H9 (cell line): ENCODE measurements around the gene PDZD7. TPM values are rescaled to one million over a fixed set of nuclear protein-coding genes. Genes with fewer than 3 reads are reported as not detected.

Experiments used
- DNase-seq: peaks from one replicate; pipeline ENCODE4 v3.0.0-alpha.2; 2017
- H2AFZ ChIP-seq: one replicate; pipeline ENCODE4 v1.6.1; 2013; ENCODE audit warnings: mild to moderate bottlenecking, low read length, control low read depth, moderate library complexity
- H2AK5ac ChIP-seq: 2 replicates; pipeline ENCODE4 v1.6.1; 2013; ENCODE audit warnings: low read length, control low read depth, mixed read lengths; ENCODE audit not compliant: insufficient read length
- H2BK120ac ChIP-seq: one replicate; pipeline ENCODE4 v1.6.1; 2013; ENCODE audit warnings: low read depth, mild to moderate bottlenecking, low read length, control low read depth, inconsistent platforms; ENCODE audit not compliant: poor library complexity, severe bottlenecking
- H2BK12ac ChIP-seq: 2 replicates; pipeline ENCODE4 v1.6.1; 2013; ENCODE audit warnings: low read length, control low read depth, mixed read lengths, low read depth; ENCODE audit not compliant: insufficient read length
- H2BK15ac ChIP-seq: 2 replicates; pipeline ENCODE4 v1.6.1; 2013; ENCODE audit warnings: low read depth, low read length, control low read depth
- H2BK20ac ChIP-seq: one replicate; pipeline ENCODE4 v1.6.1; 2013; ENCODE audit warnings: low read depth, mild to moderate bottlenecking, low read length, control low read depth, inconsistent platforms; ENCODE audit not compliant: poor library complexity, severe bottlenecking
- H2BK5ac ChIP-seq: 2 replicates; pipeline ENCODE4 v1.6.1; 2013; ENCODE audit warnings: low read length, control low read depth, mixed read lengths; ENCODE audit not compliant: insufficient read length
- H3K14ac ChIP-seq: 2 replicates; pipeline ENCODE4 v1.6.1; 2013; ENCODE audit warnings: low read length, control low read depth; ENCODE audit not compliant: insufficient read depth
- H3K18ac ChIP-seq: 2 replicates; pipeline ENCODE4 v1.6.1; 2013; ENCODE audit warnings: low read depth, mild to moderate bottlenecking, mixed read lengths, low read length, control low read depth; ENCODE audit not compliant: insufficient read length
- H3K23ac ChIP-seq: 2 replicates; pipeline ENCODE4 v1.6.1; 2013; ENCODE audit warnings: low read length, control low read depth, mixed read lengths, low read depth; ENCODE audit not compliant: insufficient read length
- H3K23me2 ChIP-seq: 2 replicates; pipeline ENCODE4 v1.6.1; 2013; ENCODE audit warnings: low read depth, mild to moderate bottlenecking, mixed read lengths, low read length, control low read depth; ENCODE audit not compliant: insufficient read length, poor library complexity, severe bottlenecking
- H3K27ac ChIP-seq: 2 replicates; pipeline ENCODE4 v1.5.1; 2013; ENCODE audit warnings: low read length, control low read depth, mixed read lengths, low read depth; ENCODE audit not compliant: insufficient read length
- H3K27me3 ChIP-seq: 2 replicates; pipeline ENCODE4 v1.6.1; 2013; ENCODE audit warnings: low read length, control low read depth, inconsistent platforms; ENCODE audit not compliant: insufficient read depth
- H3K4ac ChIP-seq: 2 replicates; pipeline ENCODE4 v1.6.1; 2013; ENCODE audit warnings: low read depth, mild to moderate bottlenecking, control low read depth, inconsistent platforms, low read length, moderate library complexity
- H3K4me1 ChIP-seq: 2 replicates; pipeline ENCODE4 v1.6.1; 2013; ENCODE audit warnings: low read length, control low read depth, inconsistent platforms; ENCODE audit not compliant: insufficient read depth
- H3K4me2 ChIP-seq: 2 replicates; pipeline ENCODE4 v1.6.1; 2013; ENCODE audit warnings: low read length, control low read depth, mixed read lengths; ENCODE audit not compliant: insufficient read length, insufficient read depth
- H3K56ac ChIP-seq: 2 replicates; pipeline ENCODE4 v1.6.1; 2013; ENCODE audit warnings: low read depth, mild to moderate bottlenecking, mixed read lengths, low read length, control low read depth; ENCODE audit not compliant: insufficient read length
- H3K79me1 ChIP-seq: 2 replicates; pipeline ENCODE4 v1.6.1; 2013; ENCODE audit warnings: low read depth, mild to moderate bottlenecking, moderate library complexity, low read length, control low read depth, inconsistent platforms; ENCODE audit not compliant: insufficient read depth, poor library complexity, severe bottlenecking
- H3K79me2 ChIP-seq: 2 replicates; pipeline ENCODE4 v1.6.1; 2013; ENCODE audit warnings: low read length, control low read depth, inconsistent platforms; ENCODE audit not compliant: insufficient read depth
- H3K9ac ChIP-seq: 2 replicates; pipeline ENCODE4 v1.6.1; 2013; ENCODE audit warnings: low read length, control low read depth, mixed read lengths; ENCODE audit not compliant: insufficient read length; ENCODE audit errors: extremely low read depth
- H3K9me3 ChIP-seq: one replicate; pipeline ENCODE4 v1.6.1; 2013; ENCODE audit warnings: low read depth, low read length, inconsistent platforms; ENCODE audit not compliant: control insufficient read depth
- H3T11ph ChIP-seq: one replicate; pipeline ENCODE4 v1.6.1; 2013; ENCODE audit warnings: mild to moderate bottlenecking, low read length, control low read depth, inconsistent platforms
- H4K20me1 ChIP-seq: one replicate; pipeline ENCODE4 v1.6.1; 2013; ENCODE audit not compliant: control insufficient read depth, insufficient read length, insufficient read depth
- H4K5ac ChIP-seq: 2 replicates; pipeline ENCODE4 v1.6.1; 2013; ENCODE audit warnings: low read depth, mild to moderate bottlenecking, mixed read lengths, low read length, control low read depth; ENCODE audit not compliant: insufficient read length
- H4K8ac ChIP-seq: replicated peaks from 2 replicates; pipeline ENCODE4 v1.6.1; 2013; ENCODE audit warnings: low read length, control low read depth, mixed read lengths, low read depth; ENCODE audit not compliant: insufficient read length
- H4K91ac ChIP-seq: 2 replicates; pipeline ENCODE4 v1.6.1; 2013; ENCODE audit warnings: low read depth, mild to moderate bottlenecking, moderate library complexity, mixed read lengths, low read length, control low read depth; ENCODE audit not compliant: insufficient read length
- H3K27ac Mint-ChIP-seq, 3 experiments: 2 replicates in 2 of 3; 3 replicates in 1 of 3; pipeline ENCODE4 v1.8.0; 2020 to 2021; ENCODE audit warnings: mixed read lengths in 3 of 3, mild to moderate bottlenecking in 1 of 3, moderate library complexity in 1 of 3
- H3K27me3 Mint-ChIP-seq: 2 replicates; pipeline ENCODE4 v1.8.0; 2021; ENCODE audit warnings: low read depth, mild to moderate bottlenecking, moderate library complexity, mixed read lengths
- H3K36me3 Mint-ChIP-seq, 3 experiments: 2 replicates in 2 of 3; 3 replicates in 1 of 3; pipeline ENCODE4 v1.8.0; 2020 to 2021; ENCODE audit warnings: low read depth in 3 of 3, mixed read lengths in 3 of 3; ENCODE audit not compliant: insufficient read depth in 1 of 3
- H3K4me1 Mint-ChIP-seq, 2 experiments: 2 replicates each; pipeline ENCODE4 v1.8.0; 2020; ENCODE audit warnings: mixed read lengths in 2 of 2
- H3K4me3 Mint-ChIP-seq, 2 experiments: 2 replicates in 1 of 2; 3 replicates in 1 of 2; pipeline ENCODE4 v1.8.0; 2020 to 2021; ENCODE audit warnings: mild to moderate bottlenecking in 2 of 2, mixed read lengths in 2 of 2, moderate library complexity in 1 of 2
- H3K9me3 Mint-ChIP-seq, 2 experiments: 2 replicates in 1 of 2; 3 replicates in 1 of 2; pipeline ENCODE4 v1.8.0; 2020; ENCODE audit warnings: mild to moderate bottlenecking in 2 of 2, mixed read lengths in 2 of 2, moderate library complexity in 1 of 2
- WGBS: extraction: QIAGEN DNeasy Blood & Tissue Kit; methylation state at CpG from one replicate; pipeline ENCODE4 v1.1.7; 2013; ENCODE audit warnings: missing lambda C conversion rate, low lambda C conversion rate, mixed read lengths; ENCODE audit not compliant: insufficient read length; ENCODE audit errors: extremely low coverage; 5-methylcytosine and 5-hydroxymethylcytosine counted together
- total RNA-seq: library from RNA; stranded (reverse); gene quantifications from 2 replicates; pipeline ENCODE4 v1.2.1, GENCODE V29; 2021
- TF ChIP-seq, protein P1 (sequence below): fragments of 200-600 bp; sonication (generic); conservative IDR thresholded peaks from 3 replicates; pipeline ENCODE4 v1.8.0; 2021; ENCODE audit warnings: antibody characterized with exemption, mild to moderate bottlenecking

The PDZD7 gene
- total RNA-seq, 1 experiment from 2014 or later, result 2.0 TPM

DNA sequence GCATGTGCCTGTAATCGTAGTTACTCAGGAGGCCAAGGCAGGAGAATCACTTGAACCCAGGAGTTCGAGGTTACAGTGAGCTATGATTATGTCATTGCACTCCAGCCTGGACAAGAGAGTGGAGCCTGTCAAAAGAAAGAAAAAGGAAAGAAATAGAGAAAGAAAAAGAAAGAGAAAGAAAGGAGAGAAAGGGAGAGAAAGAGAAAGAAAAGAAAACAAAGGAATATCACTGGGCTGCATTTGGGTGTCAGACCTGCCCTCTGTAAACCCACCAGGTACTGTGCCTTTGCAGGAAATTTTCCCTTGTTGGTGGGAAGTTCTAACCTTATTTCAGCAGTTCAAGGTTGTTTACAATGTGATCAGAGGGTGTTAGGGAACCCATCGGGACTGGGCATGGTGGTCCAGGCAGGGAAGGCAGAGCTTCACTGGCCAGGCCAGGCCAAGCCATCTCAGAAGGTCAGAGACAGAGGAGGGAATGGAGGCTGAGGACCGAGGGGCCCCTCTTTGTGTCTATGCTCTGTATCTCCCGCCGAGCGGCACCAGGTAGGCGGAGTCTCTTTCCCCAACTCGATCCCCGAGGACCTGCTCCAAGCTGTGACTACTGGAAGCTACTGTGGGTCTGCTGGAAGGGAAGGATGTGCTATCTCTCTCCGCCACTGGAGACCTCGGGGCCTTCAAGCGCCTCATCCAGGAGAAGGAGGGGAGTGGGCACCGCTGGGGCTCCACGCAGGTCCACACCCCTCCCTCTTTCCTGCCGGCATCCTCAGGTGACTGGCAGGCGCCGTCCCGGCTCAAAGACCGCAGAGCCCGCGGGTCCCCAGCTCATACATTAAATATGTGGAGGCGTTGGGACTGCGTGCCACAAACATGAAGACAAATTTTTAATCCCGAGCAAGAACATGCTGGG is 15.7 kb upstream of the PDZD7 start:
- H4K20me1 ChIP-seq, result peaks cover 5% of the 10 kb centered on the region

More for the DNA sequence above, 15.7 kb upstream of the PDZD7 start:
- H3K9me3 Mint-ChIP-seq, result peaks cover 0 to 3% of the 10 kb centered on the region in 2 experiments; a peak in 1 of 5 replicates
- no peak overlapping the region for H3K23ac ChIP-seq
- no peaks in the 10 kb centered on the region for H3K79me2 ChIP-seq
- TF ChIP-seq, protein P1, sequence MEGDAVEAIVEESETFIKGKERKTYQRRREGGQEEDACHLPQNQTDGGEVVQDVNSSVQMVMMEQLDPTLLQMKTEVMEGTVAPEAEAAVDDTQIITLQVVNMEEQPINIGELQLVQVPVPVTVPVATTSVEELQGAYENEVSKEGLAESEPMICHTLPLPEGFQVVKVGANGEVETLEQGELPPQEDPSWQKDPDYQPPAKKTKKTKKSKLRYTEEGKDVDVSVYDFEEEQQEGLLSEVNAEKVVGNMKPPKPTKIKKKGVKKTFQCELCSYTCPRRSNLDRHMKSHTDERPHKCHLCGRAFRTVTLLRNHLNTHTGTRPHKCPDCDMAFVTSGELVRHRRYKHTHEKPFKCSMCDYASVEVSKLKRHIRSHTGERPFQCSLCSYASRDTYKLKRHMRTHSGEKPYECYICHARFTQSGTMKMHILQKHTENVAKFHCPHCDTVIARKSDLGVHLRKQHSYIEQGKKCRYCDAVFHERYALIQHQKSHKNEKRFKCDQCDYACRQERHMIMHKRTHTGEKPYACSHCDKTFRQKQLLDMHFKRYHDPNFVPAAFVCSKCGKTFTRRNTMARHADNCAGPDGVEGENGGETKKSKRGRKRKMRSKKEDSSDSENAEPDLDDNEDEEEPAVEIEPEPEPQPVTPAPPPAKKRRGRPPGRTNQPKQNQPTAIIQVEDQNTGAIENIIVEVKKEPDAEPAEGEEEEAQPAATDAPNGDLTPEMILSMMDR, result no peak
- no peak overlapping the region for H4K5ac ChIP-seq
- H3K4me3 Mint-ChIP-seq, result peak overlapping the region; percentile 32 to 65
- H4K8ac ChIP-seq, result no peak overlapping the region
- no peak overlapping the region for H2BK120ac ChIP-seq
- peak overlapping the region; percentile 63 for H3K4me2 ChIP-seq
- H3T11ph ChIP-seq, result no peak overlapping the region
- H3K27ac Mint-ChIP-seq, result no peak overlapping the region
- H2BK5ac ChIP-seq, result no peak overlapping the region
- H3K36me3 Mint-ChIP-seq, result peaks cover 0 to 3% (median 0%) of the 10 kb centered on the region in 3 experiments; a peak in 2 of 7 replicates
- no peak overlapping the region for H3K4ac ChIP-seq
- H4K91ac ChIP-seq, result no peak overlapping the region
- no peaks in the 10 kb centered on the region for H3K79me1 ChIP-seq
- peak overlapping the region; percentile 54 for H3K18ac ChIP-seq
- no peak overlapping the region for H2BK15ac ChIP-seq
- H2BK12ac ChIP-seq, result no peak overlapping the region
- no peak overlapping the region for H2AFZ ChIP-seq
- H3K27ac ChIP-seq, result no peak overlapping the region
- H3K27me3 ChIP-seq, result peaks cover 55% of the 10 kb centered on the region
- H3K9ac ChIP-seq, result no peak overlapping the region
- H3K27me3 Mint-ChIP-seq, result peaks cover 77% of the 10 kb centered on the region
- H2AK5ac ChIP-seq, result no peak overlapping the region
- no peak overlapping the region for H3K14ac ChIP-seq
- peak; percentile 65 for DNase-seq
- H2BK20ac ChIP-seq, result no peak overlapping the region
- peaks cover 49 to 55% of the 10 kb centered on the region in 2 experiments for H3K4me1 Mint-ChIP-seq
- peaks cover 7% of the 10 kb centered on the region; the same call in 1 of the 2 replicates for H3K4me1 ChIP-seq
- H3K9me3 ChIP-seq, result no peaks in the 10 kb centered on the region
- no peak overlapping the region for H3K56ac ChIP-seq
- no CpG with 5 or more reads among the region's 25 CpGs for WGBS
- peaks cover 20% of the 10 kb centered on the region for H3K23me2 ChIP-seq
